Hepatocyte (in vitro differentiated cells): Measurements from ENCODE around the gene CARD10.

Experiments used
- EZH2 ChIP-seq: fragments of 200-600 bp; sonication (generic); IDR thresholded peaks from 2 replicates; pipeline ENCODE4 v1.6.1; 2016; ENCODE audit warnings: antibody characterized with exemption, mild to moderate bottlenecking, borderline replicate concordance
- EZH2phosphoT487 ChIP-seq: fragments of 200-600 bp; sonication (generic); IDR thresholded peaks from one replicate; pipeline ENCODE4 v1.6.1; 2018; ENCODE audit warnings: antibody characterized with exemption, mild to moderate bottlenecking, low read depth, moderate library complexity; ENCODE audit not compliant: unreplicated experiment, severe bottlenecking
- TF ChIP-seq, protein P1 (sequence below): fragments of 200-600 bp; sonication (generic); IDR thresholded peaks from 2 replicates; pipeline ENCODE4 v1.5.1; 2016; ENCODE audit warnings: antibody characterized with exemption, mild to moderate bottlenecking; ENCODE audit not compliant: poor library complexity

DNA sequence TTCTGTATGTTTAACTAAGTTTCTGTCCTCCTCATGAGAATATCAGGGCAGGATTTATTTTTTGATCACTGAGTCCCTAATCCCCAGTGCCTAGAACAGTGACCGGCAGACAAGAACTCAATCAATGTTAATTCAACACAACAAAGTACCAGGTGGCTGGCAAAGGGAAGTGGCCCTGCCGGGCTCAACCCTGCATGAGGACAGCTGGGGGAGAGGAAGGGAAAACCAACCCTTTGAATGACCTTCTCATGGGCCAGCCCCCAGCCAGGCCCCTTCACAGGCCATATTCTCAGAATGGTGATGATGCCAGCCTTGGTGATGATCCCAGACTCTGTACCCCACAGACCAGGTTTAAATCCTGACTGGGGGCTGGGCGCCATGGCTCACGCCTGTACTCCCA, 31.6 kb downstream of the CARD10 start:
- TF ChIP-seq, protein P1, sequence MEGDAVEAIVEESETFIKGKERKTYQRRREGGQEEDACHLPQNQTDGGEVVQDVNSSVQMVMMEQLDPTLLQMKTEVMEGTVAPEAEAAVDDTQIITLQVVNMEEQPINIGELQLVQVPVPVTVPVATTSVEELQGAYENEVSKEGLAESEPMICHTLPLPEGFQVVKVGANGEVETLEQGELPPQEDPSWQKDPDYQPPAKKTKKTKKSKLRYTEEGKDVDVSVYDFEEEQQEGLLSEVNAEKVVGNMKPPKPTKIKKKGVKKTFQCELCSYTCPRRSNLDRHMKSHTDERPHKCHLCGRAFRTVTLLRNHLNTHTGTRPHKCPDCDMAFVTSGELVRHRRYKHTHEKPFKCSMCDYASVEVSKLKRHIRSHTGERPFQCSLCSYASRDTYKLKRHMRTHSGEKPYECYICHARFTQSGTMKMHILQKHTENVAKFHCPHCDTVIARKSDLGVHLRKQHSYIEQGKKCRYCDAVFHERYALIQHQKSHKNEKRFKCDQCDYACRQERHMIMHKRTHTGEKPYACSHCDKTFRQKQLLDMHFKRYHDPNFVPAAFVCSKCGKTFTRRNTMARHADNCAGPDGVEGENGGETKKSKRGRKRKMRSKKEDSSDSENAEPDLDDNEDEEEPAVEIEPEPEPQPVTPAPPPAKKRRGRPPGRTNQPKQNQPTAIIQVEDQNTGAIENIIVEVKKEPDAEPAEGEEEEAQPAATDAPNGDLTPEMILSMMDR, result no peak
- TF ChIP-seq EZH2 (no peak), EZH2phosphoT487 (no peak)
